Non-pigmented ciliary epithelial cell (primary cell): Measurements from ENCODE around the gene PRIM2.
"Not testable (repeated sequence)": the region's sequence is repeated elsewhere in the genome, so short reads cannot be mapped to it uniquely, and the experiment has no call there.

Experiments
- DNase-seq: peaks from one replicate; pipeline ENCODE4 v3.0.0-alpha.2; 2010; ENCODE audit warnings: low read depth

PRIM2 gene

GRCh38 chr6:57317060-57317943 is at the start of gene PRIM2:
Gene PRIM2, plus strand, starts transcription at chr6:57317630. Its CDS starts 816 bp downstream, at chr6:57318446.
- DNase-seq: peak; percentile 49

- DNase-seq: no peak
Measured at GRCh38 chr6:57268294-57268640, 49.2 kb upstream of the PRIM2 start.

GRCh38 chr6:57274113-57274824 is 43.2 kb upstream of the PRIM2 start:
- not testable (repeated sequence) for DNase-seq

- no peak for DNase-seq
Measured at GRCh38 chr6:57275384-57275783, 42.0 kb upstream of the PRIM2 start.

GRCh38 chr6:57276946-57277345 is 40.5 kb upstream of the PRIM2 start:
- no peak for DNase-seq

GRCh38 chr6:57278570-57278969 is 38.9 kb upstream of the PRIM2 start:
- no peak for DNase-seq

- no peak for DNase-seq
Measured at GRCh38 chr6:57279013-57279412, 38.4 kb upstream of the PRIM2 start.

GRCh38 chr6:57283106-57283505 is 34.3 kb upstream of the PRIM2 start:
- no peak for DNase-seq

- no peak for DNase-seq
Measured at GRCh38 chr6:57283911-57284455, 33.4 kb upstream of the PRIM2 start.

GRCh38 chr6:57288136-57288535 is 29.3 kb upstream of the PRIM2 start:
- DNase-seq: not testable (repeated sequence)

- not testable (repeated sequence) for DNase-seq
Measured at GRCh38 chr6:57293472-57293871, 24.0 kb upstream of the PRIM2 start.

GRCh38 chr6:57294862-57295445 is 22.5 kb upstream of the PRIM2 start:
- DNase-seq: no peak

GRCh38 chr6:57297505-57297904 is 19.9 kb upstream of the PRIM2 start:
- DNase-seq: no peak

- no peak for DNase-seq
Measured at GRCh38 chr6:57298741-57299140, 18.7 kb upstream of the PRIM2 start.

- DNase-seq: no peak
Measured at GRCh38 chr6:57301757-57302156, 15.7 kb upstream of the PRIM2 start.

- DNase-seq: no peak
Measured at GRCh38 chr6:57302477-57302876, 15.0 kb upstream of the PRIM2 start.

- DNase-seq: no peak
Measured at GRCh38 chr6:57303931-57304681, 13.3 kb upstream of the PRIM2 start.

GRCh38 chr6:57305107-57305506 is 12.3 kb upstream of the PRIM2 start:
- no peak for DNase-seq

- DNase-seq: no peak
Measured at GRCh38 chr6:57305761-57306160, 11.7 kb upstream of the PRIM2 start.

GRCh38 chr6:57306273-57306672 is 11.2 kb upstream of the PRIM2 start:
- no peak for DNase-seq

- DNase-seq: no peak
Measured at GRCh38 chr6:57307850-57308249, 9.6 kb upstream of the PRIM2 start.

GRCh38 chr6:57308755-57309154 is 8.7 kb upstream of the PRIM2 start:
- DNase-seq: not testable (repeated sequence)
